Endothelial cell of umbilical vein (primary cell): ENCODE data around the gene ARFRP1. TPM values are rescaled to one million over a fixed set of nuclear protein-coding genes. Genes with fewer than 3 reads are reported as not detected.

ENCODE experiments used
- BruUV-seq: library from RNA; stranded (reverse); fragments of 400-500 nt; replicated peaks from 2 replicates; lab custom pipeline; 2021; lab: Mats Ljungman, UMichigan
- CTCF ChIA-PET: fragments of 300-600, 350-600 bp; sonication (Branson Sonifier 250); formaldehyde crosslinking; loops from one replicate; lab custom pipeline; 2021; ENCODE audit warnings: antibody characterized with exemption, inconsistent platforms; lab: Charles Lee
- POLR2A ChIA-PET: fragments of 300-600, 350-600 bp; sonication (Branson Sonifier 250); formaldehyde crosslinking; loops from one replicate; lab custom pipeline; 2021; ENCODE audit warnings: antibody characterized with exemption, inconsistent platforms; lab: Charles Lee
- DNase-seq: peaks from one replicate; pipeline ENCODE4 v3.0.0-alpha.2; 2011; ENCODE audit warnings: low read depth, low spot score
- FAIRE-seq: peaks from 2 replicates; lab custom pipeline; 2011; peaks lifted over from hg19 to GRCh38; lab: Jason Lieb, UNC
- H2AFZ ChIP-seq: 2 replicates; pipeline ENCODE4 v1.6.0; 2012; ENCODE audit warnings: low read depth, low read length, control low read depth, inconsistent platforms
- H3K27ac ChIP-seq: 2 replicates; pipeline ENCODE4 v1.5.1; 2011; ENCODE audit warnings: low read depth, mild to moderate bottlenecking, control low read depth, low read length, moderate library complexity; ENCODE audit not compliant: insufficient read depth
- H3K27me3 ChIP-seq, 2 experiments: 2 replicates each; pipeline versions ENCODE4 v1.6.0 to v1.6.1; 2011; ENCODE audit warnings: low read length in 2 of 2, mixed read lengths in 1 of 2; ENCODE audit not compliant: control insufficient read depth in 2 of 2, insufficient read depth in 2 of 2
- H3K36me3 ChIP-seq, 2 experiments: 2 replicates in 1 of 2; 3 replicates in 1 of 2; pipeline ENCODE4 v1.5.1; 2011; ENCODE audit warnings: low read length in 2 of 2, mild to moderate bottlenecking in 1 of 2, moderate library complexity in 1 of 2; ENCODE audit not compliant: control insufficient read depth in 2 of 2, insufficient read depth in 2 of 2; ENCODE audit errors: extremely low read depth in 1 of 2
- H3K4me1 ChIP-seq: 3 replicates; pipeline ENCODE4 v1.5.1; 2011; ENCODE audit warnings: mild to moderate bottlenecking, low read length; ENCODE audit not compliant: control insufficient read depth, insufficient read depth; ENCODE audit errors: extremely low read depth
- H3K4me2 ChIP-seq: 2 replicates; pipeline ENCODE4 v1.6.1; 2011; ENCODE audit warnings: low read length, control low read depth, mixed read lengths; ENCODE audit not compliant: insufficient read depth
- H3K4me3 ChIP-seq, 3 experiments: fragments of 200-600 bp in 1 of 3; sonication (generic), shearing (Covaris generic) in 1 of 3; replicated peaks in 1 of 3; 2 replicates each; pipeline ENCODE4 v1.5.1; 2011 to 2016; ENCODE audit warnings: control low read depth in 3 of 3, low read length in 3 of 3, mild to moderate bottlenecking in 2 of 3, inconsistent platforms in 1 of 3, low read depth in 1 of 3, moderate library complexity in 1 of 3; ENCODE audit not compliant: insufficient read depth in 1 of 3
- H3K79me2 ChIP-seq: 2 replicates; pipeline ENCODE4 v1.6.0; 2012; ENCODE audit warnings: low read length, inconsistent platforms; ENCODE audit not compliant: control insufficient read depth, insufficient read depth
- H3K9ac ChIP-seq: replicated peaks from 2 replicates; pipeline ENCODE3; 2011; ENCODE audit warnings: low read length, control low read depth; ENCODE audit not compliant: insufficient read depth; ENCODE audit errors: extremely low read depth
- H3K9me1 ChIP-seq: replicated peaks from 3 replicates; pipeline ENCODE4 v1.6.0; 2011; ENCODE audit warnings: mild to moderate bottlenecking, low read length; ENCODE audit not compliant: control insufficient read depth, insufficient read depth; ENCODE audit errors: extremely low read depth
- H3K9me3 ChIP-seq: replicated peaks from 2 replicates; pipeline ENCODE4 v1.5.1; 2012; ENCODE audit warnings: low read length, inconsistent platforms; ENCODE audit not compliant: control insufficient read depth, insufficient read depth
- H4K20me1 ChIP-seq: replicated peaks from 2 replicates; pipeline ENCODE3; 2011; ENCODE audit warnings: mild to moderate bottlenecking, low read length; ENCODE audit not compliant: control insufficient read depth, insufficient read depth; ENCODE audit errors: extremely low read depth
- CTCF ChIP-seq, 2 donors: IDR thresholded peaks; 1 replicate in 1 of 2; 2 replicates in 1 of 2; pipeline ENCODE4 v1.5.1; 2011; ENCODE audit warnings: low read length in 2 of 2, mild to moderate bottlenecking in 2 of 2, moderate library complexity in 2 of 2, control low read depth in 1 of 2, inconsistent platforms in 1 of 2, low read depth in 1 of 2; ENCODE audit not compliant: insufficient read depth in 1 of 2; ENCODE audit errors: extremely low read depth in 1 of 2
- EZH2 ChIP-seq: IDR thresholded peaks from 2 replicates; pipeline ENCODE4 v1.6.1; 2012; ENCODE audit warnings: borderline replicate concordance, low read depth, mild to moderate bottlenecking, moderate library complexity, low read length, inconsistent platforms; ENCODE audit not compliant: severe bottlenecking
- FOS ChIP-seq: IDR thresholded peaks from 2 replicates; pipeline ENCODE4 v1.6.1; 2011; ENCODE audit warnings: mild to moderate bottlenecking, low read length, moderate library complexity, borderline replicate concordance; ENCODE audit not compliant: insufficient read depth
- GATA2 ChIP-seq: IDR thresholded peaks from 2 replicates; pipeline ENCODE4 v1.7.0; 2011; ENCODE audit warnings: low read depth, mild to moderate bottlenecking, moderate library complexity, mixed read lengths, low read length; ENCODE audit not compliant: insufficient read length, insufficient read depth
- JUN ChIP-seq: IDR thresholded peaks from 2 replicates; pipeline ENCODE4 v1.6.1; 2011; ENCODE audit warnings: borderline replicate concordance, low read depth; ENCODE audit not compliant: insufficient read length, insufficient read depth
- MAX ChIP-seq: IDR thresholded peaks from 2 replicates; pipeline ENCODE4 v1.6.1; 2011; ENCODE audit not compliant: insufficient read depth, insufficient read length
- MYC ChIP-seq: IDR thresholded peaks from one replicate; pipeline ENCODE4 v1.6.1; 2011; ENCODE audit warnings: mild to moderate bottlenecking, low read depth, low read length
- POLR2A ChIP-seq: IDR thresholded peaks from 2 replicates; pipeline ENCODE4 v1.6.1; 2012; ENCODE audit warnings: low read depth, mild to moderate bottlenecking, control low read depth, low read length
- POLR2AphosphoS5 ChIP-seq: IDR thresholded peaks from 2 replicates; pipeline ENCODE4 v1.6.1; 2012; ENCODE audit warnings: low read depth, mild to moderate bottlenecking, control low read depth, low read length, moderate library complexity; ENCODE audit not compliant: insufficient read depth
- dilution Hi-C: fragments of 300-500 bp; cut with MboI; formaldehyde crosslinking; loops from one replicate; pipeline ENCODE4 v1.15.0; 2019; ENCODE audit warnings: low sequenced_read_pairs; ENCODE audit not compliant: extremely low pct_ligation_motif_present
- intact Hi-C: fragments of 100-400 bp; cut with micrococcal nuclease; formaldehyde crosslinking; loops from one replicate; pipeline ENCODE4 v1.10.0; 2022
- polyA plus RNA-seq, 4 experiments: library from polyadenylated mRNA; depleted of rRNA in 3 of 4; stranded (reverse) in 3 of 4; unstranded in 1 of 4; fragments of >200 nt; gene quantifications; 2 replicates each; pipeline versions ENCODE4 v1.2.1 to v1.2.3, GENCODE V29; 2011 to 2012; ENCODE audit warnings: missing spikeins in 1 of 4
- total RNA-seq: library from RNA; stranded (reverse); gene quantifications from 2 replicates; pipeline ENCODE4 v1.2.3, GENCODE V29; 2021

Gene ARFRP1
- total and polyA plus RNA-seq, 2 donors (not counting 3 experiments of a cell fraction or from before 2014, with no cell fraction given), result 48.7 to 51.6 TPM

GRCh38 chr20:63668351-63668750 is 39.4 kb downstream of the ARFRP1 start:
- no peaks in the 10 kb centered on the region for H4K20me1 ChIP-seq
- BruUV-seq, result no TSS peak
- H3K9me3 ChIP-seq, result no peaks in the 10 kb centered on the region
- H3K27ac ChIP-seq, result no peak overlapping the region
- no peak overlapping the region for H2AFZ ChIP-seq
- H3K4me1 ChIP-seq, result no peaks in the 10 kb centered on the region
- DNase-seq (no peak), FAIRE-seq (no peak)
- no peak for TF ChIP-seq MYC
- no peak for TF ChIP-seq POLR2A
- no peak for TF ChIP-seq MAX
- TF ChIP-seq GATA2, result no peak
- no peak for TF ChIP-seq POLR2AphosphoS5
- no peak for TF ChIP-seq FOS
- no peak for TF ChIP-seq CTCF (IDR thresholded peaks at IDR 0.05; ENCODE audit: extremely low read depth in 1 of 2, insufficient read depth in 1 of 2, low read depth in 1 of 2, low read length in 2 of 2)
- no peak for TF ChIP-seq JUN
- TF ChIP-seq EZH2, result no peak
- no peaks in the 10 kb centered on the region for H3K27me3 ChIP-seq
- CTCF ChIA-PET, result interaction anchor here (2.1 kb wide), 1 partner anchor 10 kb away, joined by 7 read pairs; the partner anchor contains the start of gene RTEL1
- H3K9ac ChIP-seq, result no peak overlapping the region
- H3K9me1 ChIP-seq, result no peaks in the 10 kb centered on the region
- intact Hi-C loops, result no loop called here
- dilution Hi-C loops, result no loop called here
- no peak overlapping the region for H3K4me3 ChIP-seq
- H3K79me2 ChIP-seq, result peaks cover 3% of the 10 kb centered on the region
- H3K36me3 ChIP-seq, result peaks cover 2 to 28% of the 10 kb centered on the region in 2 experiments
- POLR2A ChIA-PET, result no interaction called here
- no peak overlapping the region for H3K4me2 ChIP-seq
